H1 (cell line): ENCODE data around the gene STK39. TPM values are rescaled to one million over a fixed set of nuclear protein-coding genes. Genes with fewer than 3 reads are reported as not detected.

Experiments
- CTCF ChIA-PET: fragments of 300-600 bp; sonication (Branson Sonifier 250); formaldehyde crosslinking; loops from one replicate; lab custom pipeline; 2021; ENCODE audit not compliant: partially characterized antibody; lab: Charles Lee
- POLR2A ChIA-PET: fragments of 300-600 bp; sonication (Branson Sonifier 250); formaldehyde crosslinking; loops from one replicate; lab custom pipeline; 2021; ENCODE audit warnings: inconsistent platforms; ENCODE audit not compliant: partially characterized antibody; lab: Charles Lee
- DNase-seq, 2 experiments: peaks; one replicate each; pipeline versions ENCODE4 v3.0.0 to v3.0.0-alpha.2; 2010 to 2022; ENCODE audit warnings: low spot score in 2 of 2, low read depth in 1 of 2, mixed read lengths in 1 of 2
- FAIRE-seq: peaks from 2 replicates; lab custom pipeline; 2011; peaks lifted over from hg19 to GRCh38; lab: Jason Lieb, UNC
- H2AFZ ChIP-seq: 2 replicates; pipeline ENCODE4 v1.8.1; 2012; ENCODE audit warnings: low read length, inconsistent platforms
- H2AK5ac ChIP-seq: 2 replicates; pipeline ENCODE4 v1.6.1; 2013; ENCODE audit warnings: low read depth, low read length
- H2BK120ac ChIP-seq: replicated peaks from 2 replicates; pipeline ENCODE3; 2013; ENCODE audit warnings: low read depth, low read length, inconsistent platforms
- H2BK12ac ChIP-seq: 2 replicates; pipeline ENCODE4 v1.6.1; 2013; ENCODE audit warnings: low read depth, low read length
- H2BK15ac ChIP-seq: 2 replicates; pipeline ENCODE4 v1.6.1; 2013; ENCODE audit warnings: low read length
- H2BK20ac ChIP-seq: 2 replicates; pipeline ENCODE4 v1.6.1; 2013; ENCODE audit warnings: low read length
- H2BK5ac ChIP-seq: 2 replicates; pipeline ENCODE4 v1.6.1; 2013; ENCODE audit warnings: low read depth, low read length
- H3K14ac ChIP-seq: 2 replicates; pipeline ENCODE4 v1.6.1; 2013; ENCODE audit warnings: inconsistent platforms; ENCODE audit not compliant: insufficient read length
- H3K18ac ChIP-seq: 2 replicates; pipeline ENCODE4 v1.6.1; 2013; ENCODE audit warnings: low read length; ENCODE audit errors: extremely low read depth
- H3K23ac ChIP-seq: 2 replicates; pipeline ENCODE4 v1.6.1; 2013; ENCODE audit warnings: inconsistent platforms; ENCODE audit not compliant: insufficient read length
- H3K23me2 ChIP-seq: 2 replicates; pipeline ENCODE4 v1.6.1; 2013; ENCODE audit warnings: low read depth, low read length
- H3K27ac ChIP-seq: 2 replicates; pipeline ENCODE4 v1.6.1; 2011; ENCODE audit warnings: low read depth, low read length, inconsistent platforms
- H3K27me3 ChIP-seq, 4 experiments: replicated peaks in 1 of 4; 1 replicate in 1 of 4; 2 replicates in 3 of 4; pipeline versions ENCODE4 v1.6.1 to v1.8.1; 2011 to 2013; ENCODE audit warnings: low read length in 3 of 4, mild to moderate bottlenecking in 3 of 4, inconsistent platforms in 2 of 4, mixed read lengths in 2 of 4, moderate library complexity in 1 of 4; ENCODE audit not compliant: control insufficient read depth in 3 of 4, insufficient read depth in 3 of 4; ENCODE audit errors: extremely low read depth in 1 of 4
- H3K36me3 ChIP-seq, 4 experiments: 2 replicates each; pipeline versions ENCODE4 v1.6.1 to v1.8.1; 2011 to 2013; ENCODE audit warnings: mild to moderate bottlenecking in 4 of 4, low read length in 3 of 4, moderate library complexity in 2 of 4, control low read depth in 1 of 4, inconsistent platforms in 1 of 4; ENCODE audit not compliant: insufficient read depth in 4 of 4, control insufficient read depth in 2 of 4
- H3K4ac ChIP-seq: replicated peaks from 2 replicates; pipeline ENCODE3; 2013; ENCODE audit warnings: low read length, low read depth, mixed read lengths, inconsistent platforms; ENCODE audit not compliant: insufficient read length
- H3K4me1 ChIP-seq, 4 experiments: replicated peaks in 1 of 4; 1 replicate in 1 of 4; 2 replicates in 3 of 4; pipeline versions ENCODE4 v1.6.1 to v1.8.1; 2011 to 2013; ENCODE audit warnings: low read length in 3 of 4, inconsistent platforms in 2 of 4, mixed read lengths in 1 of 4; ENCODE audit not compliant: insufficient read depth in 4 of 4, control insufficient read depth in 3 of 4
- H3K4me2 ChIP-seq, 2 experiments: 2 replicates each; pipeline versions ENCODE4 v1.6.1 to v1.8.1; 2011 to 2013; ENCODE audit warnings: low read depth in 2 of 2, low read length in 2 of 2, control low read depth in 1 of 2, inconsistent platforms in 1 of 2, mild to moderate bottlenecking in 1 of 2; ENCODE audit not compliant: insufficient read depth in 1 of 2
- H3K4me3 ChIP-seq, 4 experiments: fragments of 200-600, 300-600 bp in 1 of 4; sonication (generic), shearing (Covaris generic), sonication (Bioruptor Twin) in 1 of 4; 2 replicates each; pipeline versions ENCODE4 v1.5.1 to v1.8.1; 2011 to 2016; ENCODE audit warnings: low read length in 4 of 4, low read depth in 3 of 4, control low read depth in 2 of 4, inconsistent platforms in 2 of 4, mild to moderate bottlenecking in 2 of 4, mixed read lengths in 1 of 4, moderate library complexity in 1 of 4; ENCODE audit not compliant: insufficient read depth in 2 of 4; ENCODE audit errors: extremely low read depth in 1 of 4
- H3K56ac ChIP-seq: replicated peaks from 2 replicates; pipeline ENCODE3; 2013; ENCODE audit warnings: low read depth, mild to moderate bottlenecking, mixed read lengths, low read length, inconsistent platforms; ENCODE audit not compliant: insufficient read length
- H3K79me1 ChIP-seq: 2 replicates; pipeline ENCODE4 v1.6.1; 2013; ENCODE audit warnings: low read depth, low read length, control low read depth
- H3K79me2 ChIP-seq, 2 experiments: 2 replicates each; pipeline versions ENCODE4 v1.6.1 to v1.8.1; 2012 to 2013; ENCODE audit warnings: low read length in 2 of 2, mild to moderate bottlenecking in 2 of 2, inconsistent platforms in 1 of 2; ENCODE audit not compliant: insufficient read depth in 2 of 2, control insufficient read depth in 1 of 2
- H3K9ac ChIP-seq, 4 experiments: replicated peaks in 1 of 4; 1 replicate in 1 of 4; 2 replicates in 3 of 4; pipeline versions ENCODE4 v1.6.1 to v1.8.1; 2011 to 2013; ENCODE audit warnings: low read depth in 3 of 4, low read length in 3 of 4, control low read depth in 2 of 4, mild to moderate bottlenecking in 2 of 4, moderate library complexity in 2 of 4, inconsistent platforms in 1 of 4; ENCODE audit errors: extremely low read depth in 1 of 4
- H3K9me3 ChIP-seq, 2 experiments: 2 replicates each; pipeline versions ENCODE4 v1.6.1 to v1.8.1; 2012 to 2013; ENCODE audit warnings: mild to moderate bottlenecking in 2 of 2, moderate library complexity in 2 of 2, control low read depth in 1 of 2, inconsistent platforms in 1 of 2, low read depth in 1 of 2, low read length in 1 of 2, mixed read lengths in 1 of 2; ENCODE audit not compliant: insufficient read depth in 2 of 2
- H4K20me1 ChIP-seq, 2 experiments: replicated peaks in 1 of 2; 2 replicates each; pipeline versions ENCODE3 to v1.8.1; 2011 to 2013; ENCODE audit warnings: inconsistent platforms in 2 of 2, low read length in 2 of 2, mild to moderate bottlenecking in 1 of 2; ENCODE audit not compliant: insufficient read depth in 2 of 2, control insufficient read depth in 1 of 2
- H4K5ac ChIP-seq: 2 replicates; pipeline ENCODE4 v1.6.1; 2013; ENCODE audit warnings: low read length, low read depth, mixed read lengths, inconsistent platforms; ENCODE audit not compliant: insufficient read length
- H4K8ac ChIP-seq: 2 replicates; pipeline ENCODE4 v1.8.0; 2013; ENCODE audit warnings: mild to moderate bottlenecking, moderate library complexity, low read length, inconsistent platforms; ENCODE audit not compliant: insufficient read depth; ENCODE audit errors: extremely low read depth
- H4K91ac ChIP-seq: replicated peaks from 2 replicates; pipeline ENCODE3; 2013; ENCODE audit warnings: low read length, mixed read lengths, inconsistent platforms; ENCODE audit not compliant: insufficient read length
- BACH1 ChIP-seq: IDR thresholded peaks from 2 replicates; pipeline ENCODE4 v1.6.1; 2012; ENCODE audit warnings: low read length, improper control_type of control experiment
- HDAC2 ChIP-seq, 2 experiments: fragments of 300-600 bp in 1 of 2; sonication (generic) in 1 of 2; IDR thresholded peaks; 2 replicates each; pipeline ENCODE4 v1.6.1; 2011 to 2012; ENCODE audit warnings: low read depth in 2 of 2, low read length in 2 of 2, mild to moderate bottlenecking in 2 of 2, moderate library complexity in 2 of 2, borderline replicate concordance in 1 of 2, inconsistent platforms in 1 of 2
- JUND ChIP-seq: IDR thresholded peaks from 2 replicates; pipeline ENCODE4 v1.6.1; 2011; ENCODE audit warnings: mild to moderate bottlenecking, improper control_type of control experiment, low read length
- WGBS, 2 experiments: shearing (Covaris generic) in 1 of 2; methylation state at CpG; one replicate each; pipeline versions ENCODE4 v1.1.6 to v1.1.7; 2013 to 2015; ENCODE audit warnings: low lambda C conversion rate in 2 of 2, mixed read lengths in 2 of 2, inconsistent platforms in 1 of 2, low coverage in 1 of 2, missing lambda C conversion rate in 1 of 2; ENCODE audit not compliant: insufficient replicate concordance in 2 of 2, insufficient coverage in 1 of 2, insufficient read length in 1 of 2; ENCODE audit errors: extremely low coverage in 1 of 2, missing lambda C conversion rate in 1 of 2; 5-methylcytosine and 5-hydroxymethylcytosine counted together
- polyA plus RNA-seq, 7 experiments: library from polyadenylated mRNA; depleted of rRNA in 3 of 7; stranded (reverse) in 5 of 7; unstranded in 2 of 7; fragments of >200 nt in 5 of 7; fragments of 200-250 nt in 2 of 7; gene quantifications; 1 replicate in 5 of 7; 2 replicates in 1 of 7; 4 replicates in 1 of 7; pipeline versions ENCODE4 v1.2.1 to v1.2.3, GENCODE V29; 2011 to 2013; ENCODE audit warnings: missing spikeins in 2 of 7, mixed read lengths in 2 of 7
- total RNA-seq: library from RNA; stranded (reverse); fragmentation: NEBNext Ultra II Directional; extraction: Animal tissue kit (Norgen Biotek cat#: 25700); gene quantifications from 2 replicates; pipeline ENCODE4 v1.2.1, GENCODE V29; 2021

Gene STK39
- total and polyA plus RNA-seq, 2 of the 8 experiments (the other 6 are each of a cell fraction or from before 2014, with no cell fraction given) = 13.7 to 23.8 TPM

DNA sequence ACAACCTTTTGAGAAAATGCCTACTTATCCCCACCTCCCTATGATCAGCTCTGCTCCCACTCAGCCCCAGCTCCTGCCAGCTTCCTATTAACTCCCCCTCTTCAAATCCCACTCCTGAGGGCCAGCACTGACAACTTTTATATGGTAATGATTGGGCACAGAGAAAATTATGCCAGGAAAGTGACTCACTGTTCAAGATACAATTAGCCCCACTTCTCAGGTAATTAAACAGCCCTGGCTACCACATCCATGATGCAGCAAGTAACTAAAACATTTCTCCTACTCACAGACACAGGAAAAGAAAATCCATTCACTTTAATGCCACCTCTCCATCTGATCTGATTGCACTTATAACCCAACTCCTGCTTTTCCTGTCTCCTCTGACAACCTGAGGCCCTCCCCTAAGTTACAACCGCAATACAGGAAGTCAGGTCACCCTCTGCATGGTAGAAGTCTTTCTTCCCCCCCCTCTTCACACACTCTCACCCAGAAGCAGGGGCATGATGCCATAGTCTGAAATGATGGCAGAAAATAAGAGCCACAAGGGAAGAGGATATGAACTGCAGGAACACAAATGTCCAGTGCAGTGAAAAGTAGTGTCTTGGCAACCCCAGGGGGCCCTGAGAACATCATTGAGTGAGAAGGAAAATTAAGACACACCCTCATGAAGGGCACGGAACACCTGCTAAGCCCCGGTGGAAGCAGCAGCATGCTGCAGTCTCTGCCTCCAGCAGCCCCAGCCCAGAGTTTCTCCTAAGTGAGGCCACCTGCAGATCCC lies 54.4 kb downstream of the STK39 start:
- POLR2A ChIA-PET = no interaction called here
- H3K4me2 ChIP-seq = no peak overlapping the region
- H4K8ac ChIP-seq = no peak overlapping the region
- no peak overlapping the region for H4K5ac ChIP-seq
- H2BK5ac ChIP-seq = no peak overlapping the region
- H4K91ac ChIP-seq = no peak overlapping the region
- no peak overlapping the region for H2AK5ac ChIP-seq
- CTCF ChIA-PET = interaction anchor here (0.8 to 1.0 kb wide), 2 partner anchors 10 to 38 kb away, joined by 3 to 5 read pairs; no protein-coding TSS in a partner anchor
- H3K56ac ChIP-seq = no peak overlapping the region
- H3K18ac ChIP-seq = no peak overlapping the region
- H3K36me3 ChIP-seq = no peaks in the 10 kb centered on the region; a peak in 1 of 8 replicates
- WGBS, 2 experiments = 86% methylated on average over 3 of the region's 3 CpGs; no CpG with 5 or more reads in 1 of the 2 experiments
- no peak overlapping the region for H3K27ac ChIP-seq
- H3K79me1 ChIP-seq = peaks cover 1% of the 10 kb centered on the region
- H2AFZ ChIP-seq = no peak overlapping the region
- no peak overlapping the region for H2BK120ac ChIP-seq
- no peak overlapping the region for H3K14ac ChIP-seq
- H2BK15ac ChIP-seq = no peak overlapping the region
- DNase-seq (no peak), FAIRE-seq (no peak)
- no peaks in the 10 kb centered on the region for H3K23me2 ChIP-seq
- no peaks in the 10 kb centered on the region for H3K27me3 ChIP-seq
- H3K4me3 ChIP-seq = no peak overlapping the region
- H3K4me1 ChIP-seq = peaks cover 0 to 10% (median 3%) of the 10 kb centered on the region in 4 experiments; a peak in 2 of 7 replicates
- no peaks in the 10 kb centered on the region for H3K9me3 ChIP-seq
- H3K79me2 ChIP-seq = no peaks in the 10 kb centered on the region
- no peak overlapping the region for H2BK12ac ChIP-seq
- TF ChIP-seq HDAC2 (IDR thresholded peaks at IDR 0.05; ENCODE audit: borderline replicate concordance in 1 of 2, low read depth in 2 of 2, low read length in 2 of 2) (no peak), JUND (no peak), BACH1 (no peak)
- TF ChIP-seq, all 59 proteins: peak for 0
- Histone ChIP-seq H3K23ac (no peak overlapping the region), H2BK20ac (no peak overlapping the region), H4K20me1 (peaks cover 0 to 2% of the 10 kb centered on the region in 2 experiments), H3K4ac (no peak overlapping the region), H3K9ac (no peak overlapping the region)
